Measurements from ENCODE around the gene PPP1R7.

The PPP1R7 gene

GRCh38 chr2:241204010-241204384 lies 53.7 kb downstream of the PPP1R7 start:
- TF ChIP-seq CTCF (conservative IDR thresholded peaks at IDR 0.05; ENCODE audit: low read depth) = no peak
- no peak overlapping the region for H3K27ac ChIP-seq
- ChIA-PET POLR2A (ENCODE audit: low non-redundant PET) (no interaction called here), CTCF (interaction anchor here (0.6 kb wide), 1 partner anchor 202 kb away, joined by 3 read pairs; no protein-coding TSS in a partner anchor)
- DNase-seq (ENCODE audit: low spot score) = no peak

DNA sequence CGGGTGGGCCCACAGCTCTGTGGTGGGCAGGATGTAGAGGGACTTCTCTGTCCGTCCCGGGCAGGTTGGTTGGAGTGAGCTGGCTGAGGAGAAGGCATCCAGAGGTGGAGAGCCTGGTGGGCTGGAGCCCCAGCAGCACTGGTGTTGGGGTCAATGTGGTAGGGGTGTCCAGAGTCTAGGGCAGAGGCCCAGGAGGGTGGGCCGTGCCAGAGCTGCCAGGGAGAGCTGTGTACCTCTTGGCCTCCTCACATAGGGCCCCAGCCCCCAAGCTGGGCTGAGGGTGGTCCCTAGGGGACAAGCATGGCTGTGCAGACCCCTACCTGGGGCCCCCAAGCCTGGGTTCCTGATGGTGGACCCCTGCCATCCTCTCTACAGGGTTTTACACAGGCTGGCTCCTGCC lies 54.2 kb downstream of the PPP1R7 start:
- ChIA-PET CTCF (no interaction called here), POLR2A (ENCODE audit: low non-redundant PET) (no interaction called here)

DNA sequence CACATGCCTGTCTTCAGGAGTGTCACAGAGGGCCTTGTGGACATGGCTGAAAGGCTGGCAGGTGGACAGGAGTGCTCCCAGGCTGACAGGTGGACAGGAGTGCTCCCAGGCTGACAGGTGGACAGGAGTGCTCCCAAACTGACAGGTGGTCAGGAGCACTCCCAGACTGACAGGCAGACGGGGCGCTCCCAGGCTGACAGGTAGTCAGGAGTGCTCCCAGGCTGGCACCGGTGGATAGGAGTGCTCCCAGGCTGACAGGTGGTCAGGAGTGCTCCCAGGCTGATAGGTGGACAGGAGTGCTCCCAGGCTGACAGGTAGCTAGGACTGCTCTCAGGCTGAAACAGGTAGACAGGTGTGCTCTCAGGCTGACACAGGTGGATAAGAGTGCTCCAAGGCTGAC lies 54.8 kb downstream of the PPP1R7 start:
- ChIA-PET CTCF (no interaction called here), POLR2A (ENCODE audit: low non-redundant PET) (no interaction called here)
- no peak overlapping the region for H3K27ac ChIP-seq
- DNase-seq (ENCODE audit: low spot score) = no peak
- TF ChIP-seq CTCF (conservative IDR thresholded peaks at IDR 0.05; ENCODE audit: low read depth) = no peak

More for the DNA sequence above, 54.2 kb downstream of the PPP1R7 start:
- no peak for DNase-seq (ENCODE audit: low spot score)
- H3K27ac ChIP-seq = no peak overlapping the region
- no peak for TF ChIP-seq CTCF (conservative IDR thresholded peaks at IDR 0.05; ENCODE audit: low read depth)

GRCh38 chr2:241207151-241207550 lies 56.9 kb downstream of the PPP1R7 start:
- ChIA-PET POLR2A (ENCODE audit: low non-redundant PET) (no interaction called here), CTCF (no interaction called here)
- no peak for DNase-seq (ENCODE audit: low spot score)
- no peak overlapping the region for H3K27ac ChIP-seq
- TF ChIP-seq CTCF (conservative IDR thresholded peaks at IDR 0.05; ENCODE audit: low read depth) = no peak

- TF ChIP-seq CTCF (conservative IDR thresholded peaks at IDR 0.05; ENCODE audit: low read depth) = no peak
- POLR2A ChIA-PET (ENCODE audit: low non-redundant PET) = no interaction called here
- no peak overlapping the region for H3K27ac ChIP-seq
- CTCF ChIA-PET = no interaction called here
- no peak for DNase-seq (ENCODE audit: low spot score)
Measured at GRCh38 chr2:241207641-241208040, 57.4 kb downstream of the PPP1R7 start.

GRCh38 chr2:241208058-241208457 lies 57.8 kb downstream of the PPP1R7 start:
- POLR2A ChIA-PET (ENCODE audit: low non-redundant PET) = no interaction called here

More at GRCh38 chr2:241208058-241208457, 57.8 kb downstream of the PPP1R7 start:
- CTCF ChIA-PET = interaction anchor here (0.6 kb wide), 1 partner anchor 81 kb away, joined by 3 read pairs; no protein-coding TSS in a partner anchor
- no peak for TF ChIP-seq CTCF (conservative IDR thresholded peaks at IDR 0.05; ENCODE audit: low read depth)
- no peak for DNase-seq (ENCODE audit: low spot score)
- H3K27ac ChIP-seq = no peak overlapping the region
